Measurements from ENCODE around the gene ELOB.

ELOB gene

DNA sequence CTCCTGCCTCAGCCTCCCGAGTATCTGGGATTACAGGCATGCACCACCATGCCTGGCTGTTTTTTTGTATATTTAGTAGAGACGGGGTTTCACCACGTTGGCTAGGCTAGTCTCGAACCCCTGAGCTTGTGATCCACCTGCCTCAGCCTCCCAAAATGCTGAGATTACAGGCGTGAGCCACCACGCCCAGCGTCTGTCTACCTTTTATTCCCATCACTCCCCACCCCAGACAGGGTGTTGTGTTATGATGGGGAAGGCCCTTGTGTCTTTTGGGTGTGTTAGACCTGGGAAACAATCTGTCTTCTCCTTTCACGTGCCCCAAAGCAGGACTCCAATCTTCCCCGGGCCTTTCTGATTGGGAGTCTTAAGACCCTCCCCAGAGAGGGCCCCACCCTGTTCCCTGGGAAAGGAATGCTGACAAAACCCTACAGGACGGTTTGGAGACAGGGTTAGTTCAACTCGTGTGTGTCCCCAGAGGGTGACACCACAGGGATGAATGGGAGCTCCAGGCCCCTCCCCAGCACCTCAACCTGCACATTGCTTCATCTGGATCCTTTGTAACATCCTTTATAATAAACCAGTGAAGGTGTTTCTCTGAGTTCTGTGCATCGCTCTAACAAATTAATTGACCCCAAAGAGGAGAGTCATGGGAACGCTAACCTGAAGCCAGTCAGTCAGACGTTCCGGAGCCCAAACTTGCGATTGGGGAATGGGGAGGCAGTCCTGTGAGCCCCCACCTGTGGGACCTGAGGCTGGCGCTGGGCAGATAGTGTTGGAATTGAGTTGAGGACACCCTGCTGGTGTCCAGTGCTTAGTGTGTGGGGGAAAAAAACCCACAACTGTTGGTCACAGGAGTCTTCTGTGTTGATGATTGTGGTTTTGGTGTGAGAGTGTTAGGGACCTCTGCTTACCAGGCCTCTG, 3.2 kb upstream of the ELOB start:
- Mint-ChIP-seq H3K27ac (peak overlapping the region; percentile 52), H3K27me3 (no peaks in the 10 kb centered on the region), H3K36me3 (ENCODE audit: low read depth) (peaks cover 12% of the 10 kb centered on the region), H3K9me3 (no peaks in the 10 kb centered on the region), H3K4me3 (no peak overlapping the region), H3K4me1 (ENCODE audit: low read depth) (peaks cover 27% of the 10 kb centered on the region)

DNA sequence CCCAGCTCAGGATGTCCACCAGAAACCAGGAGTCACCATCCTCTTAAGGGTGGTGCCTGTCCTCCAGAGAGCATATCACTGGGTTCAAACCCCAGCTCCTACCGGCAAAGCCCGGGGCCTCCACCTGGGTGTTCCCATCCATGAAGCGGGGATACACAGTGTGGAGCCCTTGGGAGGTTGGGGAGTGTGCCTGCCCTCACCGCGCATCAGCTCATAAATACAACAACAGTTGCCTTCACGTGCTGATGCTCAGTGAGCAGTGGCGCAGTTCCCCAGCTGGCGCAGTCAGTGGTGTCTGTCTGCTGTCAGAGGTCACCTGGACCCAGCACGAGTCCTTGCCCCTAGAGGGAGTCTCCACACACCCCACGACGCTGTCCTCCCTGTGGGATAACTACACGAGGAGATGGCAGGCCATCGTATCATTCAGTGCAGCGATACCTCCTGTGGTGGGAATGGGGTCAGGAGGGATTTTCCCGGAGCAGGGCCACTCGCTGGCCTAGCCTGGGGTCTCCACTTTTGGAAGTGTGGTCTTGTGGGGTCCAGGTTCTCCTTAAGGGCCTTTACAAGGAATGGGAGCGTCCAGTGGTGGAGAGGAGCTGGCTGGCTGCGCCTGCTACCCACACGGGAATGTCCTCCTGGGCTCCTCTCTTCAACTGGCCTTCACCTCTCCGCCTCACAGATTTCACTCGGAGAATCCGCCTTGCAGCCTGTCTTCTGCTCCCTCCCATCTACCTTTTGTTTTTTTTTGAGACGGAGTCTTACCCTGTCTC, 2.3 kb upstream of the ELOB start:
- H3K27ac Mint-ChIP-seq: peak overlapping the region; percentile 97
- H3K4me1 Mint-ChIP-seq (ENCODE audit: low read depth): peaks cover 25% of the 10 kb centered on the region
- H3K27me3 Mint-ChIP-seq: no peaks in the 10 kb centered on the region
- peaks cover 12% of the 10 kb centered on the region for H3K36me3 Mint-ChIP-seq (ENCODE audit: low read depth)
- peak overlapping the region; percentile 95 for H3K4me3 Mint-ChIP-seq
- H3K9me3 Mint-ChIP-seq: no peaks in the 10 kb centered on the region

DNA sequence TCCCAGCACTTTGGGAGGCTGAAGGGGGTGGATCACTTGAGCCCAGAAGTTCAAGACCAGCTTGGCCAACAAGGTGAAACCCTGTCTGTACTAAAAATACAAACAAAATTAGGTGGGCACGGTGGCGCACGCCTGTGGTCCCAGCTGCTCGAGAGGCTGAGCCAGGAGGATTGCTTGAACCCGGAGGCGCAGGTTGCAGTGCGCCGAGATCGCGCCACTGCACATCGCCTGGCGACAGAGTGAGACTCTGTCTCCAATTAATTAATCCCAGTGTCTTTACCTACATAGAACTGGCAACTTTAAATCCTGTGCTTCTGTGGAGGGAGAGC, 1.5 kb upstream of the ELOB start:
- no peaks in the 10 kb centered on the region for H3K27me3 Mint-ChIP-seq
- H3K4me3 Mint-ChIP-seq: peak overlapping the region; percentile 95
- H3K27ac Mint-ChIP-seq: peak overlapping the region; percentile 97
- peaks cover 25% of the 10 kb centered on the region for H3K4me1 Mint-ChIP-seq (ENCODE audit: low read depth)
- H3K36me3 Mint-ChIP-seq (ENCODE audit: low read depth): peaks cover 14% of the 10 kb centered on the region
- H3K9me3 Mint-ChIP-seq: no peaks in the 10 kb centered on the region

DNA sequence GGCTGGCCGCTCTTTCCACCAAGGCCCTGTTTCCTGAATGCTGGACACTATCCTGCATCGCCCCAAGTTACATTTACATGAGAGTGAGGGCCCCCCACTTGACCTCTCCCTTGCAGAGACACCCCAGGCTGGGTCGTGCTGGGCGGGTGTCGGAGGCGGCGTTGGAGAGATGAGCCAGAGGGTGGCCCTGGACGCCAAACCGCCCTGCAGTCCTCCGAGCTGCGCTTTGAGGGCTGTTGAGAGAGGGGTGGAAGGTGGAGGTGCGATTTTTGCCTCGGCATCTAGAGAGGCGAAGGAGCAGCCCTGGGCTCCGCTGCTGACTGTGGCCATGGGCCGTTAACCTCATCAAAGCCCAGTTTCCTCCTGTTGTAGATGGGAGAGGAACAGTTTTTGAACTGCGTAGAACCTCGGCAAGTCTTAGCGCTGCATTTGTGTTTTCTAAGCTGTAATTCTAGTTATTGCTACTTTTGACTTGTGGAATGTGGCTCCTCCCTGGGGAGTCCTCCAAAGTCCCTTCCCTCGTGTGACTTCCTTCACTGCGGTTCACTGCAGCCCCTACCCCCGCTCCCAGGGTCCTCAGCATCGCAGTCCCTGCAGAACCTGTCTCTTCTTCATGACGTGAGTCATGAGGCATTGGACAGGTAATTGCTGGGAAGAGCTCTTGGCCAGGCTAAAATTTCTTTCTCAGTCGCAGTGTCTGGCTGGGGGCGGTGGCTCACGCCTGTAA, 986 bp upstream of the ELOB start:
- Mint-ChIP-seq H3K36me3 (ENCODE audit: low read depth) (peaks cover 16% of the 10 kb centered on the region), H3K4me1 (ENCODE audit: low read depth) (peaks cover 25% of the 10 kb centered on the region), H3K4me3 (peak overlapping the region; percentile 95), H3K27me3 (no peaks in the 10 kb centered on the region), H3K9me3 (no peaks in the 10 kb centered on the region), H3K27ac (peak overlapping the region; percentile 97)

DNA sequence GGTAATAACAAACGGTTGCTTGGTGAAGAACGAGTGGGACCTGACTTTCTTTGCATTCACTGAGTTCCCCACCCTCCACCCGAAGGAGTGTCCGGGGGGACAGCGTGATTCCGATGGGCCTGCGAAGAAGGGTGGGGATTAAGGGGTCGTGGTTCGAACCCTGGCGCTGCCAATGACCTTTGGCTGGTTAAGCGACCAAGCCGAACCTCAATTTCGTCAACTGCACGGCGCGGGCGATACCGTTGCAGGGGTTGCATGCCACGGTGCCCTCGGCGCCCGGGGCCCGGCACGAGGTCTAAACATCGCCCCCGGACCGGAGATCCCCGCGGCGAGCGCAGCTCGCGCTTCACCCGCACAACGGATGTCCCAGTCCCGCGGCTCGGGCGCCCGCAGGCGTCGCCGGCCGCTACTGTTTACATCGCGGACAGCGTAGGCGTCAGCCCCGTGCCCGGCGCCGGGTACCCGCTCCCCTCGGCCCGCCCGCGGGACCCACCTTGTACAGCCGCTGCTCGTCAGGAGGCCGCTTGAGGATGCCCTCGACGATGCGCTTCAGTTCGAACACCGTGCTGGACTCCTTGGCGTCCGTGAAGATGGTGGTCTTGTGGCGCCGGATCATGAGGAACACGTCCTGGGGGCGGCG, 460 bp downstream of the ELOB start:
- Mint-ChIP-seq H3K27ac (peak overlapping the region; percentile 92), H3K4me1 (ENCODE audit: low read depth) (peaks cover 28% of the 10 kb centered on the region), H3K9me3 (no peaks in the 10 kb centered on the region), H3K4me3 (peak overlapping the region; percentile 96), H3K27me3 (no peaks in the 10 kb centered on the region), H3K36me3 (ENCODE audit: low read depth) (peaks cover 27% of the 10 kb centered on the region)

DNA sequence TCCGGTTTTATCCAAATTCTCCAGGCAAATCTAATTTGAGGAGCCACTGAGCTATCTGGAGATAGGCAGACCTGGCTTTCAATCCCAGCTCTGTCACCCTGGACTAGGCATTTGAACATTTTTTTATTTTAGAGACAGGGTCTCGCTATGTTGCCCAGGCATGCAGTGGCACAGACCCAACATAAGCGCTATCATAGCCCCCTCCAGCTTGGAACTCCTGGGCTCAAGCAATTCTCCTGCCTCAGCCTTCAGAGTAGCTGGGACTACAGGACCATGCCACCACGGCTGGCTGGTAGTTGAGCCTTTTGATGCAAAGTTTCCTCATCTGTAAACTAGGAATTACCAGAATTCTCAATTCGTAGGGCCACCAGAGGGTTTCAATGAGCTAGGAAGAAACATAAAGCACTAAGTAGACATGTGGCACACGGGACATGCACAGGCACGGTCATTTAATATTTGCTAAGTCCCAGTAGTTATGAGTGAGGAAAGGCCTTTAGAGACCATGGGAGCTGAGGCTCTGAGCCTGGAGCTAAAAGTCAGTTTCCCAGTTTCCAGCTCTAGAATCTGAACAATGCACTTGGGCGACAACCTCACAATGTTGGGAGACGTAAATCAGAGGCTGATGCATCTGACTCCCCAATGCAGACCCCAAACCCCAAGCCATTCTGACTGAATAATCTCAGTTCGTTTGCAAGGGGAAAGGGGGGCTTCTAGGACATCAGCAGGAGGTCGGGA, 1.1 kb downstream of the ELOB start:
- Mint-ChIP-seq H3K9me3 (no peaks in the 10 kb centered on the region), H3K27ac (peak overlapping the region; percentile 92), H3K27me3 (no peaks in the 10 kb centered on the region)

DNA sequence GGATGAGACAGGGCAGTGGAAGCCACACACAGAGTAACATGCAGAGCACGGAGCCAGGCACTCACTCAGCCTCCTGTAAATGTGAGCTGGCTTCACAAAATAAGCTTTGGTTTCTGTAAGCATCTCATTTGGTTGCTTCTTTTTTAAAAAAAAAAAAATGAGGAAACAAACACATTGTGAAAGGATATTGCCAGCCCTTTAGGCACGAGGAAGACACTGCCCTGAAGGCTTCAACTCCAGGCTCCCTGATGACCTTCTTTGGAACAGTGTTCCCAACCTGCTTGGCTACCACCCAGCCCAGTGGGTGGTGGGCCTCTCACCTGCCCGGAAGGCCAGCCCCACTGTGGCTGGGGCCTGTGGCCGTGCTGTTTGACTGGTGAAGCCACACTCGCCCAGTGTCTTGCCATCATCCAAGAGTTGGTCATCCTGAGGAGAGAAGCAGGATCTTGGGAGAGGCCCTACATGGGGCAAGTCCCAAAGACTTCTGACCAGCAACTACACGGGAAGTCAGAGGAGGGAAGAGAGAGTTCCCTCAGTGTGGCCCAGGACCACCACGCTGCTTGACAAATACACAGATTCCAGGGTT, 1.9 kb downstream of the ELOB start:
- peak overlapping the region; percentile 96 for H3K4me3 Mint-ChIP-seq
- peak overlapping the region; percentile 26 for H3K27ac Mint-ChIP-seq
- peaks cover 28% of the 10 kb centered on the region for H3K4me1 Mint-ChIP-seq (ENCODE audit: low read depth)
- H3K36me3 Mint-ChIP-seq (ENCODE audit: low read depth): peaks cover 39% of the 10 kb centered on the region
- H3K27me3 Mint-ChIP-seq: no peaks in the 10 kb centered on the region
- H3K9me3 Mint-ChIP-seq: no peaks in the 10 kb centered on the region

More for the DNA sequence above, 1.1 kb downstream of the ELOB start:
- Mint-ChIP-seq H3K4me3 (peak overlapping the region; percentile 96), H3K36me3 (ENCODE audit: low read depth) (peaks cover 32% of the 10 kb centered on the region), H3K4me1 (ENCODE audit: low read depth) (peaks cover 28% of the 10 kb centered on the region)

DNA sequence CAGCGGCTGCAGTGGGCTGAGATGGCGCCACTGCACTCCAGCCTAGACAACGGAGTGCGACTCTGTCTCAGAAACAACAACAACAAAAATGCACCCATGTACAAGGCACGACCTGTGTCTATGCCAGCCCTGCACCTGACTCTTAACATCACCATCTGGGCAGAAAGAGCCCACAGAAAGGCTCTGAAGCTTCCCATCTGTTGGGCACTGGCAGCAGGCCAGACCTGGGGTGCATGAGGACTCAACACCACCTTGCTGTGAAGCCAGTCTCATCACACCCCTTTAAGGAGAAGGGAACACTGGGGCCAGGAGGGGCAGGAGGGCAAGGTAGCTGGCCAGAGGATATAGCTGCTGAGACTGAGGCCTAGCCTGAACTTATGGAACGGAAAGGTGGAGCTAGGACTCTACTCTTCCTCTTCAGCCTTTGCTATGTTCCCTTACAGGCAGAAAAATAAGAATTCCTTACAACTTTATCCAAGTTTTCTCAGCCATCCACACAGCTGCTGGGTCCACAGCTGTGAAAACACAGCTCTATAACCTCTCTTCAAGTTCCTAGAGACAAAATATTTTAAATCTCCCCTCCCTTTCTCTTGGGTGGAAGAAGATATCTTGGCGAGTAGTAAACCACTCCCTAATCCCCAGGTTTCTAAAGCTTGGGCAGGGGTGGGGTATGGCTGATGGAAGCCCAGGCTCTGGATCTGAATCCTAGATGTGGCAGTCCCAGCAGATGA, 2.8 kb downstream of the ELOB start:
- no peak overlapping the region for H3K27ac Mint-ChIP-seq
- H3K27me3 Mint-ChIP-seq: no peaks in the 10 kb centered on the region
- no peak overlapping the region for H3K4me3 Mint-ChIP-seq
- no peaks in the 10 kb centered on the region for H3K9me3 Mint-ChIP-seq
- H3K4me1 Mint-ChIP-seq (ENCODE audit: low read depth): peaks cover 28% of the 10 kb centered on the region
- H3K36me3 Mint-ChIP-seq (ENCODE audit: low read depth): peaks cover 48% of the 10 kb centered on the region

DNA sequence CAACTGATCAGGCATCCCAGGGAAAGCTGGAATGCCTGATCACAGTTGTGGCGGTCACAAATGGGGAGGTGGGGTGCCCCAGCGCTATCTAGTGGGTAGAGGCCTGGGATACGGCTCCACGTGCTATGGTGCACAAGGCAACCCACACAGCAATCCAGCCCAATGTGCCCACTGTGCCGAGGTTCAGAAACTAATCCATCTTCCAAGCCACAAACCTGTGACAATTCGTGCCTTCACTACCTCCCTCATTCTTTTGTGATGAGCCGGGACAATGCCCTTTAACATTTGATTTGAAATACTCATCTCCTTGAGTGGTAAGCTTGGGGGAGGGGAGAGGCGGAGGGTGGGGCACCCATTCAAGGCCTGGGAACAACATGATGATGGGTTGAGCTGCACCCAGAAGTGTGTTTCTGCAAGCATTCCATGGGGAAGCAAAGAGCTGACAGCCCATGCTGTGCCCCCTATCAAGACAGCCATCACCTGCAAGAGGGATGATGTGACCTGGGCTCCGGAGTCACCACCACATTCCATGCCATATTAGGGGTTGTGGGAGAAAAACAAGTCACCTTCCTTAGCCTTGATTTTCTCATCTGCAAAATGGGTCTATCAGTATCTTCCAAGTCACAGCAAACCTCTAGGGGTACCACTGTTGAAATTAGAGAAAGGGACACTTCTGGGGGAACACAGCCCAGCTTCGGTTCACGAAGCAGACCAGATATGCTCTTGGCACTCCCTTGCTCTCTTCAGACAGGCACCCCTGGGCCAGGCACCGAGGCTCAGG, 3.7 kb downstream of the ELOB start:
- Mint-ChIP-seq H3K4me3 (no peak overlapping the region), H3K27ac (no peak overlapping the region), H3K36me3 (ENCODE audit: low read depth) (peaks cover 55% of the 10 kb centered on the region), H3K27me3 (no peaks in the 10 kb centered on the region), H3K4me1 (ENCODE audit: low read depth) (peaks cover 22% of the 10 kb centered on the region), H3K9me3 (no peaks in the 10 kb centered on the region)

DNA sequence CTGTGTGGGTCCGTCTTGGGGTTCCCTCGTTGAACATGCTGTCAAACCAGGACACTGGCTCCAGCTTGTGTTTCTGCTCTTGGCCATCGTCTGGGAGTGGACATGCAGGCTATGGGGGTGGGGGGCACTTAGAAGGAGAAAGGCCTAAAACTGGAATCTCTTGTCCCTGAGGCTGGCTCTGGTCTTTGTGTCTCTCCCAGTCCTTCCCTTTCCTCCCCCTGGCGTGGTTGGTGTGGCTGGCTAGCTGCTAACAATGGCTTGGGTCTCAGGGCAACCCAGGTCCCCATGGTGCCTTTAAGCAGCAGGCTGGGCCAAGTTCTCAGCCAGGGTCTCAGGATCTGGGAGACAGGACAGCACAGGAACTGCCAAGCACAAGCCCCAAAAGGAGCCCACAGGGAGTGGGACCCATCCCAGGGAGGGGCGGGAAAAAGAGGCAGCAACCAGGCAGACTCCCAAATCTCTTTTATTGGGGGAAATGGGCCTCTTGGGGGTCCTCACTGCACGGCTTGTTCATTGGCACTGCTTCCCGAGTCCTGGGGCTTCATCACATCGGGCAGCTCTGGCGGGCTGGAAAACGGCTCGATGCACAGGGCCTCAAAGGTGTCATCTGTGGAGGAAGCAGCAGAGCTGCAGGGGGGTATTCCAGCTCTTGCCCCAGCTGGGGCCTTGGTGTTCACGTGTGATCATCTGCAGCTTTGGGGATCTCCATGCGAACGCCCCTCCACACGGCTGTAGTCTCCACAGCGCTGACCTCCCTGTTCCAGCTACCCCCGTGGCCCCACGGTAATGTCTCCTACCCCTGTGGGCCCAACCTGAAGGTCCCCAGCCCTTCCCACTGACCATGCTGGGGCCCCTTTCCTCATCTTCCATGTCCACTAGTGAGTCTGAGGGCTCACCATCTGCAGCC, 5.3 kb downstream of the ELOB start:
- Mint-ChIP-seq H3K36me3 (ENCODE audit: low read depth) (peaks cover 64% of the 10 kb centered on the region), H3K27me3 (no peaks in the 10 kb centered on the region), H3K9me3 (no peaks in the 10 kb centered on the region), H3K4me3 (no peak overlapping the region), H3K27ac (no peak overlapping the region), H3K4me1 (ENCODE audit: low read depth) (peaks cover 16% of the 10 kb centered on the region)

DNA sequence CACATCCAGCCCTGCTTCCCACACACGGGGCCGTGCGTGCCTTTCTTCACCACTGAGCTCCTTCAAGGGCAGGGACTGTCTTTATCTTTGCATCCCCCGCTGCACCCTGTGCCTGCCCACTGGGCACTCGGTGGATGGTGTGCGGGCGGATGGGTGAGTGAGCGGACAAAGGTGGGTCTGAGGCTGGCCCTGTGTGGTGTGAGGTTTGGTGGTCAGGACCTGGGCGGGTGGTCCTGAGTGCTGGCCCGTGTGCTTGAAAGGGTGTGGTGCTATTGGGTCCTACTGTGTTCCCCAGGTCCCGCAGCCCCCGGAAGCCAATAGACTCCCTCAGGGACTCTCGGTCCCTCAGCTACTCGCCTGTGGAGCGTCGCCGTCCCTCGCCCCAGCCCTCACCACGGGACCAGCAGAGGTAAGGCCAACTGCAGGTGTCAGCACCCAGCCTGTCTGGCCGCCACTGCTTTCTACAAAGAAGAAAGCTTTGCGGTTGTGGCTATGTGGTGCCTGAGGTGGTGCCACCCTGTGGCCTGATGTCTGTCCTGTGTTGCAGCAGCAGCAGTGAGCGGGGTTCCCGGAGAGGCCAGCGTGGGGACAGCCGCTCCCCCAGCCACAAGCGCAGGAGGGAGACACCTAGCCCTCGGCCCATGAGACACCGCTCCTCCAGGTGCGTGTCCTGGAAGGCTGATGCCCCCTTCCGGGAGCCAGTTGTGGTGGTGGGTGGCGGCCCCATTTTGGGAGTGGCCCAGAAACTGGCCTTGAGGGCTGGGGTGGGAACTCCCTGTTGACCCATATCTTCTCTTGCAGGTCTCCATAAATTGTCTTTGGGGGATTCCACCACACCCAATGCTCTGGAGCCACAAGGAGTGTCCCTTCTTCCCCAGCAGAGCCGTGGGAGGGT, 6.8 kb downstream of the ELOB start:
- peaks cover 73% of the 10 kb centered on the region for H3K36me3 Mint-ChIP-seq (ENCODE audit: low read depth)
- H3K4me3 Mint-ChIP-seq: no peak overlapping the region
- no peak overlapping the region for H3K27ac Mint-ChIP-seq
- H3K27me3 Mint-ChIP-seq: no peaks in the 10 kb centered on the region
- no peaks in the 10 kb centered on the region for H3K9me3 Mint-ChIP-seq
- peaks cover 5% of the 10 kb centered on the region for H3K4me1 Mint-ChIP-seq (ENCODE audit: low read depth)

Data from stimulated activated naive CD8-positive, alpha-beta T cell treated with anti-CD3 and anti-CD28 coated beads, Interleukin-15, Interleukin-2, amounts not matched to agents 100 ng/mL and 50 ng/mL, for 24 hours (primary cell).